HG03354 (cell line): Measurements from ENCODE around the gene CRK.

Experiments
- ATAC-seq: cut with Tn5 transposase; IDR thresholded peaks from one replicate; pipeline ENCODE4 v1.9.1; 2021; ENCODE audit warnings: mild to moderate bottlenecking; ENCODE audit not compliant: unreplicated experiment, poor library complexity, severe bottlenecking

The CRK gene

DNA sequence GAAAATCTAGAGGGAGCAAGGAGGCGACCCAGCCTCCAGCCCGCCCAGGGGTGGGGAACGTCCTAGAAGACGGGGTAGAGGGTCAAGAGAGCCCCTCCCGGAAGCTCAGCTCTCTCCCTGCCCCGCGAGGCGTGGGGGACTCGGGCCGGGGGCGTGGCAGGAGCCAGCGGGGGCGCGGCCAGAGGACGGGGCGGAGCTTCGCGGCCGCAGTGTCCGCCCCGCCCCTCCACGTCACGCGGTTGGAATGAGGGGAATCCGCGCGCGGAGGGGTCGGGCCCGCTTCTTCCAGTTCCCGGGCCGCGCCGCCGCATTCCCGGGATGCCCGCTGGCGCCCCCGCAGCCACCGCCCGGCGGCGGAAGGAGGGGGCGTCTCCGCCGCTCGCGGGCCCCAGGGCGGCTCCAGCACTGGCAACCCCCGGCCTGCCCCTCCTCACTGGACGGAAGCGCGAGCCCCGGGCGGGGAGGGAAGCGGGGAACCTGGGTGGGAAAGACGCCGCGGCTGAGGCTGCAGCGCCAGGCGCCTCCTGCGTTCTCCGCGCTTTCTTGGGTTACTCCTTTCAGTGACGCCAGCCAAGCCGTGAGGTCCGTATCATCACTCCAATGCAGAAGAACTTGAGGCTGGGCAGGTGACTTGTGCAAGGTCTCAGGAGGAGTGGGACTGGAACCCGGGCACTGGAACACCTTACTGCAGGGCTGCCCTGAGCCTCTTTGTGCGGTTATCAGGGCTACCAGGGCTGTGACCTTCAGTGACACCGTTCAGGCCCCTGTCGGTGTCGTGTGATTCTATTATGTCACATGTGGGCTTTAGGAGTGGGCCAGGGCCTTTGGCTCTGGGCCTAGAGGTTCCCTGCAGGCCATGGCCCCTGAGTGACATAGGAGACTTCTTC lies 32.1 kb upstream of the CRK start:
- ATAC-seq: peak; percentile 29

DNA sequence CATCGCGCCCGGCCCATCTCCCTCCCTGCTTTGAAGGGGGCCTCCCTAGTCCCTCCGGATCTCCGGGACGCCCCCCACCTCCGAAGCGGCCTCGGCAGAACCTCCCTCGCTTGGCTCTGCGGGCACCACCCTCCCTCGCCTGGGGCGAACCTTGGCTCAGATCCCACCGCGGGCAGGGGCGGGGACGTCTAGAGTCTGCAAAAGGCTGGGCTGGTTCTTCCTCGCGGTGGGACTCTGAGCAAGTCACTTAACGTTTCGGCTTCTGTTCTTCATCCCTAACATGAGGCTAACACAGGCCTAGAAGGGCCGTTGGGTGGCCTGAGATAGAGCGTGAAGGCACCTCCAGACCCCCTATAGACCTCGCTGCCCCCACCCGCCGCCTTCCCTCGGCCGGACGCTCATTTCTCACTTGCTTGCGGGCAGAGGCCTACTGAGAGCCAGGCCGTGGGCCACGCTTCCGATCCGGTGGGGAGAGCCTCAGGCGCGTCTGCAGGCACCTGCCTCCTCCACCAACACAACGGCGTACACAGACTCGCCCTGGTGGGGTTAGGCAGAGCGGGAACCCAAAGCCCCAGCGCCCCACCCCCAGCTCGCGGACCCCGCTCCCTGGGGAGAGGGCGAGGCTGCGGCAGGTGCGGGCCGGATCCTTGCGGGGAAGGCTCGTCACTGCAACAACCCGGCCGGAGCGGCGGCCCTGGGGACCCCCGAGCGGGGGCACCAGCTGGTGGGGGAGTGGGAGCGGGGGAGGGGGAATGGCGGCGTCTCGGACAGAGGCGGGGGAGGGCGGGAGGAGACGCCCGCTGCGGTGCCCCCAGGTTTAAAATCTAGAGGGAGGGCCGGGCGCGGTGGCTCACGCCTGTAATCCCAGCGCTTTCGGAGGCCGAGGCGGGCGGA lies 31.0 kb upstream of the CRK start:
- no peak for ATAC-seq

DNA sequence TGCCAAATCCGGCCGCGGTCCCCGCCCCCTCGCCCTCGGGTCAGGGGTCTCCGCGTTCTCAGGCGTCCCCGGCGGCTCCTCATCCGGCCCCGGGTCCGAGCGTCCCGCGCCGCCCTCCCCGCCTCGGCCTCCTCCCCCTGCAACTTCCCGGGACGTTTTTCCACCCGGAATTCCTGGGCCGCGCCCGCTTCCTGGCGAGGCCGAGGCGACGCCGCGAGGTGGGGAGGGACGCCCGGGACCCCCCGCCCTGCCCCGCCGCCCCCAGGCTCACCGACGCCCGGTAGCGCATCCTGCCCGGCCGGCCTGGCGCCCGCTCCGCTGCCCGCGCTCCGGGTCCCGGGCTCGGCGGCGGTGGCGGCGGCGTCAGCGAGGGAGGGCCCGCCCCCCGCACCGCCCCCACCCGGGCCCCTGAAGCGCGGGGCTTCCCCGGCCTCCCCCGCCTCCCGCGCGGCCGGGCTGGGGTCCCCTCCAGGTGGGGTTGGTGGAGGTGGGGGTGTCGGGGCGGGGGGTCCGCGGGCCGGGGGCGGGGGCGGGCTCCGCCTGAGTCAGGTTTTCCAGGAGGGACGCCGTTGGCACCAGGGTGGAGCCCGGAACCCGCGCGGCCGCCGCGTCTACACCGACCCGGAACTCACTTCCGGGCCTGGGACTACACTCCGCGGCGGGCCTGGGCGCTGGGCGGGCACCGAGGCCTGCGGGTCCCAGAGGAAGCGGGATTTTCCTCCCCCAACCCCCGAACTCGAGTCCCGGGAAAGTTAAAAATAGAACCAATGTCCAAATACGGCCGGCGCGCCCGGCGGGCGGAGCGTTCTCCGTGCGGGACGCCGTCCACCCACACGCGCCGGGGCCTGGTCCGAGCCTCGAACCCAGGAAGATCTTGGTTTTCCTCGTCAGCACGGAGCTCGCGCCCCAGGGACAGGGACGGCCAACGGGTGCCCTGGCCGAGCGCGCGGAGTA lies 29.7 kb upstream of the CRK start:
- peak; percentile 32 for ATAC-seq

DNA sequence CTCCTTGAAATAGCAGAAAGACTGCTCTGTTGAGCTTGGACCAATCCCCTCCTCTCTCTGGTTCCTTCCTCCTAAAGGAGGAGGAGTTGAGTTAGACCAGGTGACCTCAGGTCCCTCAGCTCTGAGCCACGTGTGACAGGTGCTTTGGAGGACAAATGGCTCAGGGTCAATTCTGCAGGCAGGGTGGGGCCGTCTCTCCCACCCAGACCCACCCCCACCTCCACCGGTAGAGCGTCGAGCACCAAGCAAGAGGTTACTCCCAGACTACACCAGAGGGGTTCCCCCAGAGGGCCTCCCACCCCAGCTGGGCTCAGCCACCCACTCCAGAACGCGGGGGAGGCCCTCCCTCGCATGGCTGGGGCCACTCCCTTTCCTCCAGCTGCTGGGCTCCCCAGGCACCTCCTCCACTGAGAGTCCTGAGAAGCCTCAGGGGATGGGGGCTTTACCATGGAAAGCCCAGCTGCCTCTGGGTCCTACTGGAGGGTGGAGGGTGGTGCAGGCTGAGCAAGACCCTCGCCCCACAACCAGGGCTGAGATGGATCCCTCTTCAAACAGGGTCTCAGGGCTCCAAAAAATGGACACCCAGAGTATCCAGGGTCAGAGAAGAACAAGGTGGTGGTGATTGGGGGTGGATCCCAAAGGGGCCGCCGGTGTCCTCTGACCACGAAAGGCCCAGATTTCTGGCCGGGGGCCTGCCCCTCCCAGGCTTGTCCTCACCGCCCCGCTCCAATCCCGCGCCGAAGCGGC lies 28.8 kb upstream of the CRK start:
- peak; percentile 39 for ATAC-seq

DNA sequence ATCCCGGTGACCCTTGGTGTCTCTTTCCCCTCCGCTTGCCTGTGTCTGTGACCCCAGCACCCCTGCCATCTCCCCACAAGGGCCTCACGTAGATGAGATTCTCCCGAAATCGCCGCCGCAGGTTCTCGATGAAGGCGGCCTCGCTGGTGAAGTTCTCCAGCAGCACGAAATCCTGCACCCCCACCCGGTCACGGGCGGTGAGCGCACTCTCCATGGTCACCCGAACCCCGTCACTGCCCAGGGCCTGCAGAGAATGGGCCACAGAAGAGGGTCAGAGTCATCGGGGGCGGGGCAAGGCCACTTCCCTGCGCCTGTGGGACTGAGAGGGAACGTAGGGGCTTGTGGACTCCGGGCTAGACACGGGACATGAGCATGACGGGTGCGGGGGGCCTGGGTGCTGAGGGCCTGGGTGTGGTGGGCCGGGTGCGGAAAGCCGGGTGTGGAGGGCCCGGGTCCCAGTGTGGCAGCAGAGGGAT lies 28.1 kb upstream of the CRK start:
- ATAC-seq: no peak

DNA sequence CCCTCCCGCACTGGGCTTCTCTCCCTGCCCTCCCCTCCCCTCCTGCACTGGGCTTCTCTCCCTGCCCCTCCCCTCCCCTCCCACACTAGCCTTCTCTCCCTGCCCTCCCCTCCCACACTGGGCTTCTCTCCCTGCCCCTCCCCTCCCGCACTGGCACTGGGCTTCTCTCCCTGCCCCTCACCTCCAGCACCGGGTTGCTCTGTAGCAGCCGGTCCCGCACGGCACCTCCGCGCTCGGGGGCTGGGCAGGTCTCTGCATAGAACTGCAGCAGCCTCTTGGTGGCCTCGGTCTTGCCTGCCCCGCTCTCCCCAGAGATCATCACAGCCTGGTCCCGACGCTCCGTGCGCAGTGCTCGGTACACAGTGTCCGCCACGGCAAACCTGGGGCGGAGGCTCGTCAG lies 26.6 kb upstream of the CRK start:
- no peak for ATAC-seq

DNA sequence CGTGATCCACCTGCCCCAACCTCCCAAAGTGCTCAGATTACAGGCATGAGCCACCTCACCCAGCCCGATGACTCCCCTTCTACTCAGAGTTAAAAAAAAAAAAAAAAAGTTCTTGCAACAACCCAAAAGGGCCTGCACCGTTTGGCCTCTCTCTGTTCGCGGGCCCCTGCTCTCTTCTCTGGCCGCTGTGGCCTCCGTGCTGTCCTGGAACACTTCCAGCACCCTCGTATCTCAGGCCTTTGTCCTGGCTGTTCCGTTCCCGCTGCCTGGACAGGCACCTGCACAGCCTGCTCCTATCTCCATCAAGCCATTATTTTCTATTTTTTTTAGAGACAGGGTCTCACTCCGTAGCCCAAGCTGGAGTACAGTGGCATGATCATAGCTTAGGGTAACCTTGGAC lies 25.7 kb upstream of the CRK start:
- no peak for ATAC-seq

DNA sequence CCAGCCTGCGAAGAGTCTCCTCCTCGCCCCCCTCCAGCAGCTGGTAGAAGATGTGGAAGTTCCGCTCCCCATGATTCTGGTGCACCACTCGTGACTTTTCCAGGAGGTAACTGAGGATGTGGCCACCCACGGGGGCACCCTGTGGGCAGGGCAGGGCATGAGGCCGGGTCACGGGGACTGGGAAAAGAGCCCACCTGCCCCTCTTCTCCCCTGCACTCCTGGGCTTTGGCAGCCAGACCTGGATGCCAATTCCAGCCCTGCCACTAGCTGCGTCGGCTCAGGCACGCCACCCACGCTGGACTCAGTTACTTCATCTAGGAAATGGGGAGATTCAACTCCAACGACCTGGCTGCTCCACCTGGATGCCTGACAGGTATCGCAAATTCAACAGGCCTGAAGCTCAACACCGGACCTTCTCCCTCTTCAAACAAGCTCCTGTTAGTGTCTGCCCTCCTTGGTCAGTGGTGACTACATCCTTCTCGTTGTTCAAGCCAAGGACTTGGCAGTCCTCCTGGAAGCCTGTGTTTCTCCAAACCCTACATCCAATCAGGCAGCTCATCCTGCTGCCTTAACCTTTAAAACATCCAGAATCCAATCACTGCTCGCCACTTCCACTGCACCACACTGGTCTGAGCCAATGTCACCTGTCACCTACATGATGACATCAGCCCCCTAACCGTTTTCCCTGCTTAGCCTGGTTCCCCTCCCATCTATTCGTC lies 24.9 kb upstream of the CRK start:
- no peak for ATAC-seq

DNA sequence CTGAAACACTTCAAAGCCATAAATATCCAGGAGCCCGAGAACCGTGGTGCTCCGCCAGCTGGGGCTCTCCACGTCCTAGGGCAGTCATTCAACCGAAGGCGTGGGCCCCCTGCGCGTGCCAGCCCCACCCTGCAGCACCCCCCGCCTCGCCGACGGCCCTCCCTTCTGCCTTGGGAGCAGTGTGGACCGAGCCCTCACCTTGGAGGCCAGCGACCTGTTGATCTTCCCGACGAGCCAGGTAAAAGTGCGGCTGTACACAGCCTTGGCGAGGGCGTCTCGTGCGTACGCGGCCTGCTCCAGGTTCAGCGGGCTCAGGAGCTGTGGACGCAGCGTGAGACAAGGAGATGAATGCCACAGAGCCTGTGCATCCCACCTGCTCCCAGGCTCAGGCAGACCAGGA lies 22.4 kb upstream of the CRK start:
- ATAC-seq: no peak

DNA sequence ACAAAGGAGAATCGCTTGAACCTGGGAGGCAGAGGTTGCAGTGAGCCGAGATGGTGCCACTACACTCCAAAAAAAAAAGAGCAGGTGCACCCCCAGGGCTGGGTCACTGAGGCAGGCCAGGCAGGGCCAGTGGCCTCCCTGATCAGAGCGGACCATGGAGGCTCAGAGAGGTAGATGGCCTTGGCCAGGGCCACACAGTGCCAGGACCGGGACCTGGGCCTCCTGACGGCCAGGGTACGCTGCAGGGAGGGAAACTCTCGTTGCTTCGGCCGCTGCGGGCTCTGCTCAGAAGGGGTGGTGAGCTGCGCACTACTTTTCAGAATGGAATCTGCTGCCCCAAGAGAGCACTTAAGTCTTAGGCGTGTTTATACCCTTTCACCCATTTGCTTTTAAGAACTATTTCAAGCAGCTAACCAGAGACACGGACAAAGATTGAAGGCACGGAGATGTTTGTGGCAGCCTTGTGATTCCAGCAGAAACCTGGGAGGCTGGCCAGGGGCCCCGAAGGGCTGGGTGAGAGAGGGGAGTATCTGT lies 19.4 kb upstream of the CRK start:
- ATAC-seq: no peak

DNA sequence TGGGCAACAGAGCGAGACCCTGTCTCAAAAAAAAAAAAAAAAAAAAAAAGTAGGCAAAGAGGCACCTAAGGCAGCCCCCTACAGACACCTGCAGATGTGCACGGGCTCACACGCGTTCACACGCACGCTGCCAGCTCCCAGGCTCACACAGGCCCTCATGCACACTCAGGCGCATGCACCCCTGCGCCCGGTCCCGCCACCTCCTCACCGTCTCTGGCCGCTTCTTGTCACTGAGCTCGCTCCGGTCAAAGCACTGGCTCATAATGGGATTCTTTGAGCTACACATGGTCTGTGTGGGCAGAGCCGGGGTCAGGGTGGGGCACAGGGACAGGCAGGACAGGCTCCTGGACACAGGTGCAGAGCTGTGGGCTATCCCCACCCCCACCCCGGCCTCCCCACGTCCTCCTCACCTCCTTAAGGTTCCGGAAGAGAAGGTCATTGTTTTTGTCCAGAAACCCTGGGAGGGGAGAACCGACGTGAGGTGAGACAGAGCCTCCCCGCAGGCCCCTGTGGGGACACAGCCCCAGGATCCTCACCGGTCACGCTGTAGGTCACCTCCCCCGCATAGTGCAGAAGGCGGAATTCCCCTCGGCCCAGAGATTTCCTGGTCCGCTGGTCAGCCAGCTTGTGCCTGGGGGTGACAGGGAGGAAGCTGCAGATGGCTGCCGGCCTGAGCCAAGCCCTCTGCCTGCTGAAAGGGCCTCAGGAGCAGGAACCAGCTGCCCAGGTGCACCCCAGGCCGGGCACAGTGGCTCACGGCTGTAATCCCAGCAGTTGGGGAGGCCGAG lies 18.6 kb upstream of the CRK start:
- peak; percentile 63 for ATAC-seq

DNA sequence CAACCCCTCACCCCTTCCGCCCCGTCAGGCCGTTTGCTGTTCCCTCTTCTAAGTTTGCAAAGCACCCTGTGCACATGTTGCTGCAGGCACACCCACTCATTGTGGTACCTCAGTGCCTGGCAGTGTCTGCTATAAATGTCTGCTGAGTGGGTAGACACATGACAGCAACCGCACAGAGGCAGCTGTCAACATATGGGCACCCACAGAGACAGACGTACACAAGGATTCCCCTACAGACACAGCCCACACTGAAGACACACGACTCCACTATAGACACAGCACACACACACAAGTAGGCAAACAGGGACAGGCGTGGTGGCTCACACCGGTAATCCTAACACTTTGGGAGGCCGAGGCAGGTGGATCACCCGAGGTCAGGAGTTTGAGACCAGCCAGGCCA lies 17.8 kb upstream of the CRK start:
- no peak for ATAC-seq

DNA sequence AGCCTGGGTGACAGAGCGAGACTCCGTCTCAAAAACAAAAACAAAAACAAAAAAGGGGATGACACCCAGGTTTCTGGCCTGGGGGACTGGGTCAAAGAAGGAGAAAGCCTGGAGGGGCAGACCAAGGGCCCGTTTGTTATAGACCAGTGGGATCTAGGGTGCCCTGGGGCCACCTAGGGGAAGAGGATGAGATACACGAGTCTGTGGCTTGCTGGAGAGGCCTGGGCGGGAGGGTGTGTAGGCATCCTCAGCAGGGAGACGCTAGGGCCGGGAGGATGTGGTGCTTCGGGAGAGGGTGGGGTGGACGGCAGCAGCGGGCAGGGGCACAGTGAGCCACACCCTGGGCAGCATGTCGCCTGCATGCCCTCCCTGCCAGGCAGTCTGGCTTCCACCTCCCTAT lies 17.1 kb upstream of the CRK start:
- ATAC-seq: no peak

DNA sequence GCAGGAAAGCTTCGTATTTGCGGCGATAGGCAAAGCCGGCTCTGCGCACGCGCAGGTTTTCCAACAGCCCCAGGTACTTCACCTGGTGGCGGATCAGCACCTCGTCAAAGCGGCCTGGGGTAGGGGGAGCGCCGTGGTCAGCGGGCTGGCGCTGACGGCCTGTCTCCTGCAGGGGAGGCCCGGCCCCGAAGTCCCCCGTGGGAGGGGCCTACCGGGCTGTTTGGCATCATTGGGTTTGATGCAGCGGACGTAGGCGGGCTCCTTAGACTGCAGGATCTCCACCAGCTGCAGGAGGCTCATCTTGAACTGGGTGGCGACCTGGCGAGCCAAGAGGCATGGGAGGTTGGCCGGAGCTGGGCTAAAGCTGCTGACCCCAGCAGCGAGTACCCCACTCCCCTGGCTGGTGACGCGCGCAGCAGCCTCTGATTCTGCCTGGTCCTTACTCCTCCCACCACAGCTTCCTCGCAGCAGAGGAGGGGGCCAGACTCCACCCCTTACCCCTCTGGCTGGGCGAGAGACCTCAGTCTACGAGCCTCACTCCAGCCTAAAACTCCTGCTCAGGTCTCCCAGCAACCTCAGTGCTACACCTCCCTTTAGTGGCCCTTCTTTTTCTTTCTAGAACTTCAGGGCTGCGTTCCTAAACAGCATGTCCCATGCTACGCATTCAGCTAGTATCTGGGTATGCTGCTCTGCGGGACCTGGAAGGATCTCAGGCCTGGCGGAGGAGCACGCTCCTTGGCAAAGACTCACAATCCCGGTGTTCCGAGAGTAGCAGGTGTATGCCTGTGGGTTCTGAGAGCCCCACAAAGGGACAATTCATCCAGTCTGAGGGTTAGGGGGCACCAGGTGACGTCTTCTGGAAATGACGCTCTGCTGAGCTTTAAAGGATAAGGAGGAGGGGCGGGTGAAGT lies 16.1 kb upstream of the CRK start:
- ATAC-seq: no peak

DNA sequence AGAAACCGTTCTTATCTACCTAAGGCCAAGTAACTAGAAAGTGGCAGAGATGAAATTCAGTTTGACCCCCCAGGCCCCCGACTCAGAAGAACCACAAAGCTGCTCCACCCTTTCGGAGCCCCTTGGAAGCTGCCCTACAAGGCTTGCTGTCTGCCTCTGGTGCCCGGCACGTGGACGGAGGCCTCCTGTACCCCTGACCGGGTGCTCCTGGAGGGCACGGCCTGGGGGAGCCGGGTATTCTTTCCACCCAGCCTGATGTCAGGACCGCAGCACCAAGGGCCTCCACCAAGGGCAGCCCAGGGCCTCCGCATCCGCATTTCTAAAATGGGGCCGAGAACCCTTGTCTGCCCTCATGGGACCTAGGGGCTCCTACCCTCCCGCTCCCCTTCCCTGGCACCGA lies 15.5 kb upstream of the CRK start:
- ATAC-seq: no peak

DNA sequence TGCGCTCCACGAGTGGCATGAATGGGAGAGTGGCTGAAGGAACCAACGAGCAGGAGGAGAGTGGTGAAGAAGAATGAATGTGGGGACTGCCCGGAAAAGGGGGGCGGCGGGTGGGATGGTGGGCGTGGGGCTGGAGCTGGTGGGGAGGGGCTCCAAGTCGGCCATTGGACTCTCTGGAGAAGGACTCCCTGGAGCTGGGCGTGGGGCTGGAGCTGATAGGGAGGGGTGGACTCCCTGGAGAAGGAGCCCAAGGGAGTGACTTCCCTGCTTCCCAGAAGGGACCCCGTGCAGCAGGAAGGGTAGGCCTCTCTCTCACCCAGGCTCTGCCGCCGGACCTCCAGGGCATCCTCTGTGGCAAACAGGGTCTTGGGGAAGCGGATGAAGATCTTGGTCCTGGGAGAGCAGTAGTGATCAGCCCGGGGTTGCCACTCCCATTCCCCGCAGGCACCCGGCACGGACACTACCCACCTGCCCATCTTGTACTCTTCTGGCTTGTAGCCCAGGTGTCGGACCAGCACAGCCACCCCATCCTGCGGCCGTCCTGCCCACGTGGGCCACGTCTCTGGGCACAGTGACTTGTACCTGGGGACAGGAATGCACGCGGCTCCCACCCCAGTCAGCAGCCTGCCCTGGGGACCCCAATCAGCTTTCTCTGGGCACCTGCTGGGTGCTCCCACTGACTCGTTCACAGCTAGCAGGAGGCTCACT lies 14.9 kb upstream of the CRK start:
- ATAC-seq: no peak
